DND-41 (cell line): ENCODE results near the gene TRERF1.

Experiments used
- CTCF ChIP-seq: IDR thresholded peaks from 2 replicates; pipeline ENCODE4 v1.5.1; 2012; ENCODE audit warnings: borderline replicate concordance, low read length, moderate library complexity, mild to moderate bottlenecking; ENCODE audit not compliant: poor library complexity, severe bottlenecking; ENCODE audit errors: extremely low read depth
- EZH2 ChIP-seq: IDR thresholded peaks from 3 replicates; pipeline ENCODE4 v1.6.1; 2012; ENCODE audit warnings: borderline replicate concordance, low read depth, mild to moderate bottlenecking, moderate library complexity, low read length, inconsistent platforms; ENCODE audit not compliant: severe bottlenecking

GRCh38 chr6:42315991-42316970 is 135.4 kb downstream of the TRERF1 start:
- no peak for TF ChIP-seq EZH2
- TF ChIP-seq CTCF: no peak
